ENCODE data around the gene LIN37.

The LIN37 gene

GRCh38 chr19:35776102-35776788 is 27.9 kb downstream of the LIN37 start:
- DNase-seq, result peak; percentile 41 to 70

DNA sequence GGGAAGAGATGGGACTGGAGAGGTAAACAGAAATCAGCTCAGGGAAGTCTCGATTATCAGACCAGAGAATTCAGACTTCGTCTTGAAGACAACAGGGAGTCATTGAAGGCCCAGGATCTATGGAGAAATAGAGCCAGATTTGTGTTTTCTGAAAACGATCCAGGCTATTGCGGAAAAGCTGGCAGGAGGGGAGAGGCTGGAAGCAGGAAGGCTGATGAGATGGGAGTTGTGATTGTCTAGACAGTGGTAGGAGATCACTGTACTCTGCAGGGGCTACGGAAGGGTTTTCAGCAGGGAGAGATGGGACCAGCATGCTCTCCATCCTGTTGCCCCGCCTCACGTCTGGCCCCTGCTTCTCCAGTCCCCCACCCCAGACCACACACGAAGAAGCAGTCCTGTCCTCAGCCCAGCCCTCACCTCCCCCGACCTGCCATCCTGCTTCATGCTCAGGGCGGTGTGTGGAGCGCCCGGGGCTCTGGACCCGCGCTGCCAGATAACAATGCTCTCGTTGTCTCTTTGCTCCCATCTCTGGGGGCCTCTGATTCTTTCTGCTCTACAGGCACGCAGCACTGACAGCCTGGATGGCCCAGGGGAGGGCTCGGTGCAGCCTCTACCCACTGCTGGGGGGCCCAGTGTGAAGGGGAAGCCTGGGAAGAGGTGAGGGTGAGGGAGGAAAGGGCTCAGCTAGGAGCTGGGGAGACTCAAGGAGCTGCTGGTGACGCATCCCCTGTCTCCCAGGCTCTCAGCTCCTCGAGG is 28.9 kb downstream of the LIN37 start:
- peak in 1 of 2 experiments; percentile 56 for DNase-seq

GRCh38 chr19:35777961-35778360 is 29.6 kb downstream of the LIN37 start:
- no peak for DNase-seq

DNA sequence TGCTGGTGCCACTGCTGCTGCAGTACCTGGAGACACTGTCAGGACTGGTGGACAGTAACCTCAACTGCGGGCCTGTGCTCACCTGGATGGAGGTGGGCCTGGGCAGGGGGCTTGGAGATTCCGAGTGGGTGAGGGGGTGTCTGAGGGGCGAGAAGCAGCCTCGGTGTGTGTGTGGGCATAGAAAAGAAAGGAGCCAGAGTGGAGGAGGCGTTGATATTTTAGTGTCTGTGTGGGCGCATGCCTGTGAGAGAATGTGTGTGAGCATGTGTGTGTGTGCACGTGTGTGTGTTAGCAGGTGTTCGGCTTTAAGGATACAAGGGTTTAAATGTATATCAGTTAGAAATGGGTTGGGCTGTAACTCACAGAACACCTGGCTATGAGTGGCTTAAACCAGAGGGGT is 30.7 kb downstream of the LIN37 start:
- DNase-seq, result no peak

DNA sequence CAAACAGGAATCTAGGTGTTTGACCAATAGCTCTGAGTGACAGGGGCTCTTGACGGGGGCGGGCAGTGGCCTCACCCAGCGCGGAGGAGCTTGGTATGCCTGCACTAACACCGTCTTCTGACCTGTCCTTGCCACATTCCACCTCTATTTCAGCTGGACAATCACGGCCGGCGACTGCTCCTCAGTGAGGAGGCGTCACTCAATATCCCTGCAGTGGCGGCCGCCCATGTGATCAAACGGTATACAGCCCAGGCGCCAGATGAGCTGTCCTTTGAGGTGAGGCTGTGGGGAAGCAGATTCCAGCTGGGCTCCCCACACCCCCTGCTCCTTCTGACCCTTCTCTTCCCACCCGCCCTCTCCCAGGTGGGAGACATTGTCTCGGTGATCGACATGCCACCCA is 31.7 kb downstream of the LIN37 start:
- no peak for DNase-seq

- DNase-seq, result no peak
Observed at GRCh38 chr19:35780717-35781116, 32.3 kb downstream of the LIN37 start.

GRCh38 chr19:35781650-35782049 is 33.3 kb downstream of the LIN37 start:
- DNase-seq, result no peak

DNA sequence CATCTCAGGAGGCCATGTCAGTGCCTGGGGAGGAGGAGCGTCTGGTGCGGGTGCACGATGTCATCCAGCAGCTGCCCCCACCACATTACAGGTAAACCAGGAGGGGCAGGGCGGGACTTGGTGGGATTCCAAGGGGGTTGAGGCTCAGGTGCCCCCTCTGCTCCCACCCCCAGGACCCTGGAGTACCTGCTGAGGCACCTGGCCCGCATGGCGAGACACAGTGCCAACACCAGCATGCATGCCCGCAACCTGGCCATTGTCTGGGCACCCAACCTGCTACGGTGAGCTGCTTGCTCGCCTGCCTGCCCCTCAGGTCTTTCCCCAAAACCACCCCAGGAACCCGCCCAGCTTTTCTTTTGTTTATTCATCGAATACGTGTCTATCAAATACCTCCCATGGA is 34.2 kb downstream of the LIN37 start:
- DNase-seq, result no peak

DNA sequence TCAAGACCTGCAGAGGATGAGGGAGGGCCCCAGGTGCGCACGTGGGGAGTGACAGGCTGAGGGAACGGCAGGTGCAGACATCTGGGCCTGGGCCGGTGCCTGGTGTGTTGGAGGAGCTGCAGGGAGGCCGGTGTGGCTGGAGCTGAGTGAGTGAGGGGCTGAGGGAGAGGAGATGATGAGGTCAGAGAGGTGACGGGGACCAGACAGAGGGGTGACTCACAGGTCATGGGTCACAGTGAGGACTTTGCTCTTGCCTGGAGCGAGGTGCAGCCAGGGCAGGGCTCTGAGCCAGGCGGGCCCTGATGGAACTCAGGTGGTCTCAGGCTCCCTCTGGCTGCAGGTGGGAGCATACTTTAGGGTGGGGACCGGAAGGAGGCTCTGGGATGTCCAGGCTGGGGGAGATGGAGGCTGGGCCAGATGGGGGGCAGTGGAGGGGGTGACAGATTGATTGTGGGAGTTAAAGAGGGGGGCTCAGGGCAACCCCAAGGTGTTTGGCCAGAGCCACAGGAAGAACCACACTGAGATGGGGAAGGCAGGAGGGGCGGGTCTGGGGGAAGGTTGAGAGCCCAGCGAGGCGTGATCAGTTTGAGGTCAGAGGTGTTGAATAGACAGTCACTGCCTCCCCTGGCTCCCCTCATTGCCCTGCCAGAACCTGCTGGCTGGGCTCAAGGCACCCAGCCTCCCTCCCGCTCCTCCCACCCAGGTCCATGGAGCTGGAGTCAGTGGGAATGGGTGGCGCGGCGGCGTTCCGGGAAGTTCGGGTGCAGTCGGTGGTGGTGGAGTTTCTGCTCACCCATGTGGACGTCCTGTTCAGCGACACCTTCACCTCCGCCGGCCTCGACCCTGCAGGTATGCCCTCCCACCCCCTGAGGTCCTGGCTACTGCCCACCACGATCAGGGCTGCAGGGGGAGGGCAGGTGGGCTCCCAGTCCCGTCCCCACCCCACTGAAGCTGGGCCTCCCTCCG is 35.4 kb downstream of the LIN37 start:
- no peak for DNase-seq

DNA sequence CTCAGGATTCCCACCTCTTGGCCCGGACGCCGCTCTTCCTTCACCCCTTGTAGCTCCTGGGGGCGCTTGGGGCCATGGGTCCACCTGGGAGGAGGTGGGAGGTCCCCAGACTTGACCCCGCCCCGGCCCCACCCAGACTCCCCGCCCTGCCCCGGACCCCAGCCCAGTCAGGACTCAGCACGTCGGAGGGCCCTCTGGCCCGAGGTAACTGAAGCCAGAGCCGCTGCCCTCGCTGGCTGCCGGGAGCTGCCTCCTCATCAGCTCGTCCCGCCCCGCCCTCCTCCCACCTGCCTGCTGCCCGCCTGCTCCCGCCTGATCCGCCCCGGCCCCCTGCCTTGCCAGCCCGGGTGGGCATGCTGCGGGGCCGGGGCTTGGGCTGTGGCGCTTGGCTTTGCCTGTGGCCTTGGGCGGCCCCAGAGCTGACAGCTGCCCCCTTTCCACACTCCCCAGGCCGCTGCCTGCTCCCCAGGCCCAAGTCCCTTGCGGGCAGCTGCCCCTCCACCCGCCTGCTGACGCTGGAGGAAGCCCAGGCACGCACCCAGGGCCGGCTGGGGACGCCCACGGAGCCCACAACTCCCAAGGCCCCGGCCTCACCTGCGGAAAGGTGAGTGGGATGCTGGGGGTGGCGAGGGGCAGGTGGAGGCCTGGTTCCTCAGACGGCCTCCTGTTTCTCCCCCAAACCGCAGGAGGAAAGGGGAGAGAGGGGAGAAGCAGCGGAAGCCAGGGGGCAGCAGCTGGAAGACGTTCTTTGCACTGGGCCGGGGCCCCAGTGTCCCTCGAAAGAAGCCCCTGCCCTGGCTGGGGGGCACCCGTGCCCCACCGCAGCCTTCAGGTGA is 36.3 kb downstream of the LIN37 start:
- peak in 1 of 2 experiments; percentile 16 for DNase-seq

DNA sequence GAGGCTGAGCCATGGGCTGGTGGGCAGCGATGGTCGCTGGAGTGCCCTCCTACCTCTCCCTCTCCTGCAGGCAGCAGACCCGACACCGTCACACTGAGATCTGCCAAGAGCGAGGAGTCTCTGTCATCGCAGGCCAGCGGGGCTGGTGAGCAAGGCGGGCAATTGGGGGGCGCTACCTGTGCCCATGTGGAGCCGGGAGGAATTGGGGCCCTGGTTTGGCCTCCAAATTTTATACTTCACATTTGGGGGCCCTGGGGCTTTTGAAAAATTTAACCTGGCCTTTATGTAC is 36.9 kb downstream of the LIN37 start:
- no peak for DNase-seq

- DNase-seq, result no peak
Observed at GRCh38 chr19:35786299-35787160, 38.2 kb downstream of the LIN37 start.

DNA sequence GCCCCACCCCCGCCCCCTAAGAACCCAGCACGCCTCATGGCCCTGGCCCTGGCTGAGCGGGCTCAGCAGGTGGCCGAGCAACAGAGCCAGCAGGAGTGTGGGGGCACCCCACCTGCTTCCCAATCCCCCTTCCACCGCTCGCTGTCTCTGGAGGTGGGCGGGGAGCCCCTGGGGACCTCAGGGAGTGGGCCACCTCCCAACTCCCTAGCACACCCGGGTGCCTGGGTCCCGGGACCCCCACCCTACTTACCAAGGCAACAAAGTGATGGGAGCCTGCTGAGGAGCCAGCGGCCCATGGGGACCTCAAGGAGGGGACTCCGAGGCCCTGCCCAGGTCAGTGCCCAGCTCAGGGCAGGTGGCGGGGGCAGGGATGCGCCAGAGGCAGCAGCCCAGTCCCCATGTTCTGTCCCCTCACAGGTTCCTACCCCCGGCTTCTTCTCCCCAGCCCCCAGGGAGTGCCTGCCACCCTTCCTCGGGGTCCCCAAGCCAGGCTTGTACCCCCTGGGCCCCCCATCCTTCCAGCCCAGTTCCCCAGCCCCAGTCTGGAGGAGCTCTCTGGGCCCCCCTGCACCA is 38.9 kb downstream of the LIN37 start:
- no peak for DNase-seq

- no peak for DNase-seq
Observed at GRCh38 chr19:35788205-35788960, 40.0 kb downstream of the LIN37 start.

DNA sequence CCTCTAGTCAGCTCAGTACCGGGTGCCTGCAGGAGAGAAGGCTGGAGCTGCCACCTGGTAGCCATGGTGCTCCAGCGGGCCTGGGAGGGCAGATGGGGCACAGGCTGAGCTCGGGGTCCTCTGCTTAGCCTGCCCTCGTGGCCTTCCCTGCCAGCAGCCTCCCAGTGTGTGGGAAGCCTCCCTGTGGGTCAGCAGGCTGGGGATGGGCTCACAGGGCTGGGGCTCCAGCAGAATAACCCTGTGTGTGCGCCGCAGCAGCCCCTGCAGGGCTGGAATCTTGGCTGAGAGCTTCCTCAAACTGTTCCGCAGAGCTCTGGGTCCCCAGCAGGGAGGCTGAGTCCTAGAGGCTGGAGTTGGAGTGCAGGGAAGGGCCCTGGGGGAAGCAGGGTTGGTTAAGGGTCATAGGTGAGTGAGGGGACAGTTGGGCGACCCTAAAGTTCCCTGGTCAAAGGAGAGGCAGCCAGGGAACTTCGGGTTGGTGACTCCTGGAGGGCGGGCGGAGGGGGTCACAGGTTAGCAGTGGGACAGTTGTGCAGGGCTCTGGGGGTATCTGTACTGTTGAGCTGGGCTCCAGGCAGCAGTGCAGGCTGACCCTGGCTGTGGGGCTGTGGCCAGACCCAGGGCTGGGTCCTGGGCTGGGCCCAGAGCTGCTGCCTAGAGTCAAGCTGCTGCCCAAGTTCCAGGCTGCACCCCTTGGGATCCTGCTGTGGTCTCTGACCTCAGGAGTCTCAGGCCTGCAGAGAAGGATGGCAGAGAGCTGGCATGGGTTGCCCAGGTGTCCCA is 41.0 kb downstream of the LIN37 start:
- no peak for DNase-seq

GRCh38 chr19:35789978-35790944 is 41.9 kb downstream of the LIN37 start:
- DNase-seq, result no peak

- peak; percentile 13 to 79 for DNase-seq
Observed at GRCh38 chr19:35790981-35791813, 42.8 kb downstream of the LIN37 start.
